NT2/D1 (cell line): ENCODE measurements around the gene CUEDC2.
A peak's percentile ranks its signal among the peaks of the same experiment; 100 is the strongest.

Source experiments
- DNase-seq: peaks from one replicate; pipeline ENCODE4 v3.0.0-alpha.2; 2011; ENCODE audit warnings: low read depth, low spot score
- H3K27me3 ChIP-seq: 2 replicates; pipeline ENCODE4 v1.6.0; 2011; ENCODE audit warnings: mild to moderate bottlenecking; ENCODE audit not compliant: insufficient read length, insufficient read depth
- H3K36me3 ChIP-seq: 2 replicates; pipeline ENCODE4 v1.6.1; 2011; ENCODE audit warnings: mild to moderate bottlenecking, low read length, mixed read lengths; ENCODE audit not compliant: insufficient read depth, insufficient read length
- H3K4me1 ChIP-seq: 2 replicates; pipeline ENCODE4 v1.5.1; 2011; ENCODE audit not compliant: insufficient read depth, insufficient read length
- H3K4me3 ChIP-seq: 2 replicates; pipeline ENCODE4 v1.5.1; 2011; ENCODE audit warnings: low read depth; ENCODE audit not compliant: insufficient read length
- H3K9ac ChIP-seq: 2 replicates; pipeline ENCODE4 v1.6.0; 2011; ENCODE audit warnings: low read depth; ENCODE audit not compliant: insufficient read length
- H3K9me3 ChIP-seq: 2 replicates; pipeline ENCODE4 v1.5.1; 2011; ENCODE audit warnings: mild to moderate bottlenecking, low read length; ENCODE audit not compliant: insufficient read depth
- SUZ12 ChIP-seq: IDR thresholded peaks from 2 replicates; pipeline ENCODE4 v1.6.1; 2011; ENCODE audit not compliant: insufficient read length, insufficient read depth; ENCODE audit errors: extremely low read depth
- YY1 ChIP-seq: IDR thresholded peaks from 2 replicates; pipeline ENCODE4 v1.6.1; 2011; ENCODE audit not compliant: insufficient read length, insufficient read depth
- ZNF274 ChIP-seq: IDR thresholded peaks from 2 replicates; pipeline ENCODE4 v1.6.1; 2011; ENCODE audit warnings: mild to moderate bottlenecking, low read depth, low read length

The CUEDC2 gene

DNA sequence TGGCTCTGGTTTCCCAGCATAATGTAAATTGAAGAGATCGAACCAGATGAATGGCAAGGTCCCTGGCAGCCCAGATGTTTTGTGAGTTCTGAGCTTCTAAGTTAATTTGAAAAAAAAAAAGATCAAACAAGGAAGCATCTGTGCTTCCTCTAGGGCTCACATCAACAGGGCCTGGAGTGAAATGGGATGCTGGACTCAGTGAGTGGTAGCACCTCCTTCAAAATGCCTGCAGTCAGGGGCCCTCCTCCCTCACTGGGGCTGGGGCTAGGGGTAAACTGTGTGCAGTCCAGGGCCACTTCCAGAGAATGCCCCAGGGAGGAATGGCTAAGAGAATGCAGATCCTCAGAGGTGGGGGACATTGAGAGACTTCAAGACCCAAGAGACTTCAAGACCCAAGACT, 6.0 kb upstream of the CUEDC2 start:
- no peak for TF ChIP-seq ZNF274
- H3K4me1 ChIP-seq: peaks cover 8% of the 10 kb centered on the region

DNA sequence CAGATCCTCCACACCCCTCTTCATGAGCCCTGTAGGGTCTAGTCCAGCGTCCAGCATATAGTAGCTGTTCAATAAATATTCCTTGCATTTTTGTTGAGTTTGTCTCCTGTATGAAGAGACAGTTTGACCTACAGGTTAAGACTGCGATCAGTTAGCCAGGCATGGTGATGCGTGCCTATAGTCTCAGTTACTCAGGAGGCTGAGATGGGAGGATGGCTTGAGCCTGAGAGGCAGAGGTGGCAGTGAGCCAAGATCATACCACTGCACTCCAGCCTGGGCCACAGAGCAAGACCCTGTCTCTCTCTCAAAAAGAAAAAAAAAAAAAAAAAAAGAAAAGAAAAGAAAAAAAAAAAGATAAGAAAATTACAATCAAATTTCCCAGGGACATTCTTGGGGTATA, 5.1 kb upstream of the CUEDC2 start:
- no peak for DNase-seq
- Histone ChIP-seq H3K9me3 (no peaks in the 10 kb centered on the region), H3K27me3 (peaks cover 35% of the 10 kb centered on the region), H3K4me3 (no peak overlapping the region), H3K9ac (no peak overlapping the region), H3K4me1 (peaks cover 8% of the 10 kb centered on the region), H3K36me3 (no peaks in the 10 kb centered on the region)
- TF ChIP-seq ZNF274: no peak
- no peak for TF ChIP-seq SUZ12
- TF ChIP-seq YY1: no peak

More for the DNA sequence above, 6.0 kb upstream of the CUEDC2 start:
- no peak overlapping the region for H3K4me3 ChIP-seq
- H3K27me3 ChIP-seq: peaks cover 30% of the 10 kb centered on the region
- no peaks in the 10 kb centered on the region for H3K36me3 ChIP-seq
- DNase-seq: no peak
- no peaks in the 10 kb centered on the region for H3K9me3 ChIP-seq
- H3K9ac ChIP-seq: no peak overlapping the region

DNA sequence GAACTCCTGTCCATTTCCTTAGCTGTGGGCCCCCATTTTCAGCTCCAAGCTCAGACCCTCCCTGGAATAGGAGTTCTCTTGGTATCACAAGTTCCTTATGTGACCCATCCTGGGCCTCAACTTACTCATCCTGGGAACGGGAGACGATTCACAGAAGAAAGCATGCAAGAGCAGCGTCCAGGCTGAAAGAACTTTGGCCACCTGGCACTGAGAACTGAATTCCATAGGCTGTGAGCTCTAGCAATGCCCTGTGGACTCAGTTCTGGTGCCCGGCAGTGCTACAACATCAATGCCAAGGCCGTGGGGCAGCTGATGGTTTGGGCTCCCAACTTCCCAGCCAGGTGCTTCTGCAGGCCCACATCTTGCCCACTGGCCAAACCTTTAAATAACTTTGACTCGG, 3.9 kb upstream of the CUEDC2 start:
- TF ChIP-seq SUZ12 (no peak), ZNF274 (no peak)
- DNase-seq: no peak
- Histone ChIP-seq H3K4me1 (peaks cover 8% of the 10 kb centered on the region), H3K9me3 (no peaks in the 10 kb centered on the region), H3K4me3 (no peak overlapping the region), H3K27me3 (peaks cover 35% of the 10 kb centered on the region), H3K36me3 (no peaks in the 10 kb centered on the region), H3K9ac (no peak overlapping the region)

DNA sequence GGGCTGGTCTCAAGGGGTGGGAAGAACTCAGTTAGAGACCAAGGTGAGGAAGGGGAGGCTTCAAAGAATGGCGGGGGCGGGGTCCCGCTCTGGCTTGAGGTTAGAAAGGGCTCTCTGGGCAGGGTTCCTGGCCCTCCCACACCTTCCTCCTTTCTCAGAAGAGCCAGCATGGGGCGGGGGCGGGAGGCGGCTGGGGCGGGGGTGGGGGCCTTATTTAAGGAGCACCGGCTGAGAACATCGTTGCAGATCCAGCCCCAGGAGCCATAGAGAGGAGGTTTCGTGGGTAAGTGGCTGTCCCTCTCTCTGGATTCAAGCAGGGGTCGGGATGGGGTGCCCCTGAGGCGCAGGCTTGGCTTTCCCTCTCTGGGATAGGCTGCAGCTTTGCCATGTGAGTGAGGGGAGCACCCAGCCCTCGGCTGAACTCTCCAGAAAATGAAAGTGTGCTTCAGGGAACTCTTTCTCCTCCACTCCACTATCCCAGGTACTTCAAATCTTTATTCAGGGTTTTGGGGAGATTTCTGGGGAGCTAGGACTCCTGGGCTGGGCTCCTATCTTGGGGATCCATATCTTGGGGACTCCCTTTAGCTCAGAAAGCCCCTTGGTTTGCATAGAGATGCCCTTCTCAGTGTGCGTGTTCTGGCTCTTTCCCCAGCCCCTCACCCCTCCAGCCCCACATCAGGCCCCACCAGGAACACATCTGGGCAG, 3.3 kb upstream of the CUEDC2 start:
- DNase-seq: no peak
- peaks cover 8% of the 10 kb centered on the region for H3K4me1 ChIP-seq
- H3K4me3 ChIP-seq: peak overlapping the region; percentile 6
- H3K27me3 ChIP-seq: peaks cover 35% of the 10 kb centered on the region
- TF ChIP-seq ZNF274 (no peak), YY1 (no peak), SUZ12 (no peak)
- no peaks in the 10 kb centered on the region for H3K36me3 ChIP-seq
- peak overlapping the region; percentile 56 for H3K9ac ChIP-seq
- H3K9me3 ChIP-seq: no peaks in the 10 kb centered on the region

DNA sequence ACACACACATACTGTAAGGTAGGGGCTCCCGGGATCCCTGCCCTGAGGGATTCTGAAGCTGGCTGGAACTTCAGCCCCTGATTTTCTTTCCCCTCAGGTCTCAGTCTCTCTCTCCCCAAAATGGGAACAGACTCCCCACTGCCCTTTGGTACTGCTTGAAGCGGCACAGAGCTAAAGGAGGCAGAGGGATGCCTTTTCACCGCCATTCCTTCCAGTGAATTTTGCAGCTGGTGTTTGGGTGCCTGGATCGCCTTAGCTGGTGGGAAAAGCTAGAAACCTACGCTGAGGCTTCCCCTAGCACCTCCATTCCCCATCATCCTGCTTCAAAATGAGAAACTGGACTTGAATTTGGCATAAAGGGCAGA, 2.7 kb upstream of the CUEDC2 start:
- Histone ChIP-seq H3K36me3 (no peaks in the 10 kb centered on the region), H3K4me1 (peaks cover 8% of the 10 kb centered on the region), H3K4me3 (peak overlapping the region; percentile 6), H3K27me3 (peaks cover 35% of the 10 kb centered on the region), H3K9me3 (no peaks in the 10 kb centered on the region), H3K9ac (peak overlapping the region; percentile 77)
- no peak for TF ChIP-seq ZNF274
- TF ChIP-seq SUZ12: no peak
- TF ChIP-seq YY1: no peak
- DNase-seq: no peak

DNA sequence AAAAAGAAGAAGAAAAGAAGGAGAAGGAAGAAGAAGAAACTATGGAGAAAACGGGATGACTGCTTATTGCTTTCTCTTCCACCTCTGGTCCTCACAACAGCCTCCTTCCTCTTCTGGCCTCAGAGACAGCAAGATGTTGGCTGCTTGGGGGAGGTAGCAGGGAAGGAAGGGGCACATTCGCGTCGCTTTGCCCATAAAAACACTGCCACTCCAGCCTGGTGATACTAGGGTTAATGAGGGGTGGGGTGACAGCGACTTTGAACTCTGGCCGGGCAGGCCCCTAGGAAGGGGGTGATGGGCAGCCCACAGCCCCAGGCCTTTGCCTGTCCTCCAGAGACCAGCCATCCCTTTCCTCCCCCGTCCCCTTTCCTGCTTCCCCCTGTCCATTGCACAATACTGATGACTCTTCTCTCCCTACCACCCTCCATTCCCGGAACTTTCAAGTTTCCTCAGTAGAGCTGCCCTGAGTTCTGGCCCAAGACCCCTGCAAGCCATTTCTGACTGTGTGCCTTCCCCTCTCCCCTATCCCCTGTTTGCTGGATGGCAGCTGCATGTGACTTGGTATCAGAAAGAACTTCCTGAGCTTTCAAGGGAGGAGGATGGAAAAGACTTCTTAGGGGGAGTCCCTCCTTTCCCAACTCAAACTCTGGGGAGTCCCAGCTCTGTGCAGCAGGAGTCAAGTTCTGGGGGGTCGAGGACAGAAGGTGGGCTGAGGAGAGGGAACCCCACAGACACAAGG, 2.2 kb upstream of the CUEDC2 start:
- no peak for DNase-seq
- Histone ChIP-seq H3K36me3 (no peaks in the 10 kb centered on the region), H3K9me3 (no peaks in the 10 kb centered on the region), H3K4me3 (peak overlapping the region; percentile 6), H3K27me3 (peaks cover 35% of the 10 kb centered on the region), H3K4me1 (peaks cover 8% of the 10 kb centered on the region), H3K9ac (no peak overlapping the region)
- TF ChIP-seq ZNF274: no peak
- TF ChIP-seq SUZ12: no peak
- no peak for TF ChIP-seq YY1

DNA sequence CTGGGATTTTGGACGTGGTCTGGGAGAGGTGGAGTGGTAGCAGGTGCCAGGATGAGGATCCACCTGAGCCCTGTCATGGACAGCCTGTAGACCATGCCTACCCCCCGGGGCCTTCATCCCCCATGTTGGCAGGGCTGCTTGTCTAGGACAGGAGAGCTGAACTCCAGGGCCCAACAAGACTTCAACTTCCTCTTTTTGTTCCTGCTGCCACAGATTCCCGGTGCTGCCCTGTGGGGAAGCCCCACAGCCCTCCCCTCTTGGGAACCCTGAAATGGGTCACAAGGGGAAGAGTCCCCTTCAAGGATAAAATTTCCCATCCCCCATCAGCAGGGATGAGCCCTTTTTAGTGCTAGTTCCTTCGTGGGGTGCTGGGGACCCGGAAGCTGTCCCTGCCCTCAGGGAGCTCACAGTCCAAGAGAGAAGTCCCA, 1.3 kb upstream of the CUEDC2 start:
- H3K4me3 ChIP-seq: no peak overlapping the region
- no peak for TF ChIP-seq YY1
- TF ChIP-seq ZNF274: no peak
- TF ChIP-seq SUZ12: no peak
- no peak for DNase-seq
- peaks cover 35% of the 10 kb centered on the region for H3K27me3 ChIP-seq
- H3K4me1 ChIP-seq: peaks cover 8% of the 10 kb centered on the region
- no peaks in the 10 kb centered on the region for H3K9me3 ChIP-seq
- H3K9ac ChIP-seq: no peak overlapping the region
- no peaks in the 10 kb centered on the region for H3K36me3 ChIP-seq
